BLaER1 (cell line): ENCODE measurements around the gene RASGRF1.
"Not testable (repeated sequence)": the region's sequence is repeated elsewhere in the genome, so short reads cannot be mapped to it uniquely, and the experiment has no call there.

Experiments used
- H3K27ac ChIP-seq: shearing (Covaris generic); formaldehyde crosslinking; 2 replicates; pipeline ENCODE4 v1.8.1; 2022
- H3K27me3 ChIP-seq: shearing (Covaris generic); formaldehyde crosslinking; 2 replicates; pipeline ENCODE4 v1.8.1; 2022
- H3K36me3 ChIP-seq: shearing (Covaris generic); formaldehyde crosslinking; 2 replicates; pipeline ENCODE4 v1.8.1; 2022
- H3K4me1 ChIP-seq: shearing (Covaris generic); formaldehyde crosslinking; 2 replicates; pipeline ENCODE4 v1.8.1; 2022
- H3K4me2 ChIP-seq: shearing (Covaris generic); formaldehyde crosslinking; 2 replicates; pipeline ENCODE4 v1.8.1; 2022
- H3K4me3 ChIP-seq: shearing (Covaris generic); formaldehyde crosslinking; 2 replicates; pipeline ENCODE4 v1.8.1; 2022
- H3K9ac ChIP-seq: shearing (Covaris generic); formaldehyde crosslinking; 2 replicates; pipeline ENCODE4 v1.8.1; 2022
- H3K9me3 ChIP-seq: shearing (Covaris generic); formaldehyde crosslinking; 2 replicates; pipeline ENCODE4 v1.8.1; 2022
- H4K20me1 ChIP-seq: shearing (Covaris generic); formaldehyde crosslinking; 2 replicates; pipeline ENCODE4 v1.8.1; 2022
- Cebpa-rat ChIP-seq: shearing (Covaris generic); IDR thresholded peaks from 2 replicates; pipeline ENCODE4 v1.8.1; 2022

Gene RASGRF1

DNA sequence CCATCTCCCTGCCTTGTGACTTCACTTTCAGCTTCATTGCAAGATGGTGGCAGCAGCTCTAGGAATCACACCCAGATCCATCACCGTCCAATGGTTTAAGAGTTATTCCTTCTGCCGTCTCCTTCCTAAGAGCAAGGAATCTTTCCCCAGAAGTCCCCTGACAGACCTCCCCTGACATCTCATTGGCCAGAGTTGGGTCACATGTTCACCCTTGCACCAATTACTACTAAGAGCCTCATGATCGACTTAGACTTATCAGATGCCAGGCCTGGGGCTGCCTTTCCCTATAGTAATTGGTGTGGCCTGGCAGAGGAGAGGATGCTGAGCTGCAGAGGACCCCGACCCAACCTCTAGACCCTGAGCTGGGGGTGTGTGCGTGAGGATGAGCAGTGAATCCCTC, 31.8 kb upstream of the RASGRF1 start:
- H3K27ac ChIP-seq = no peak overlapping the region
- no peaks in the 10 kb centered on the region for H3K9me3 ChIP-seq
- H4K20me1 ChIP-seq = no peaks in the 10 kb centered on the region
- H3K4me3 ChIP-seq = no peak overlapping the region
- H3K4me2 ChIP-seq = no peak overlapping the region
- no peak overlapping the region for H3K9ac ChIP-seq
- no peak for TF ChIP-seq Cebpa-rat
- no peaks in the 10 kb centered on the region for H3K27me3 ChIP-seq
- H3K4me1 ChIP-seq = no peaks in the 10 kb centered on the region
- no peaks in the 10 kb centered on the region for H3K36me3 ChIP-seq

DNA sequence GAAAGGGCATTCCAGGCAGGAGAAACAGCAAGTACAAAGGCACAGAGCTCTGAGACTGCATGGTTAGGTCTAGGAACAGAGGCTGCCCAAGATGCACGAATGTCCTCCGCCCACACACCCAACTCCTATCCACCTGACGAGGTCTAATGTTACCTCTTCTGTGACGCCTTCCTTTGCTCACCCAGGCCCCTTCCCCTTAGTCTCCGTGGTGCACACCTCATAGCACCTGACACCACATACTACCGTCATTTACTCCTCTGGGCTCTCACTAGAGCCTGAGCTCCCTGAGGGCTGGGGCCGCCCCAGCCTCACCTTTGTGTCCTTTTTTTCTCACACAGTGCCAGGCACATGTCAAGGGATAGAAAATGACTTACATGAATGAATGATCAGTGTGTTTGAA, 31.0 kb upstream of the RASGRF1 start:
- Histone ChIP-seq H3K4me3 (no peak overlapping the region), H3K36me3 (no peaks in the 10 kb centered on the region), H3K4me2 (no peak overlapping the region), H3K9me3 (no peaks in the 10 kb centered on the region), H3K27me3 (no peaks in the 10 kb centered on the region), H4K20me1 (no peaks in the 10 kb centered on the region), H3K4me1 (no peaks in the 10 kb centered on the region), H3K27ac (no peak overlapping the region), H3K9ac (no peak overlapping the region)
- no peak for TF ChIP-seq Cebpa-rat

DNA sequence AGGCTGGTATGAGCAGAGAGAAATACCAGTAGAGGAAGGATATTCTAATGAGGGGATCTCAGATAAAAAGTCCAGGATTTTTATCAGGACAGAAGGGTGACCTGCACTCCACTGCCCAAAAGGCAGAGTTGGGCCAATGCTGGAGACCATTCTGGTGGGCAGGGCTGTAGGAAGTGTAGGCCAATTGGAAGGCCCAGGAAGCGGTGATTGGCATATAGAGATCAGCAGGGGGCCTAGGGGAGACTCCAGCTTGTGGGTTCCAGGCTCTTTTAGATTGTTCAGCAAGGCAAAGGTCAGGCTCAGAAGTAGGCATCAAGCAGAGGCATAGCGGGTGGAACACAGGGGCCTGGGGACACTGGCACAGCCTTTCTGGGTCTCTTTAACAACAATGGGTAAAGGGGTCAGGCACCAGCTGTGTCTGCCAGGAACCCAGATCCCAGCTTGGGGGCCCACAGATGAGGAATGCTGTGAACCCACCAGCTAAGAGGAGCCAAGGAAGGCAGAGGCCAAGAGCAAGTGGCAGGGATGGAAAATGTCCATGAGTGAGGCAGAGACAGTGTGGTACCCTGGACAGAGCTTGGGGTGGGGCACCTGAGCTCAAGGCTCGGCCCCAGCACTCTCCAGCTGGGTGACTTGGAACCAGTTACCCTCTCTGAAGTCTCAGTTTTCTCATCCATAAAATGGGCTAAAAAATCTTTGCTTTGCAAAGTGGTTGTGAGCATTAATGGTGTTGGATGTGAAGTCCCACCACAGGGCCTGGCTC, 27.0 kb upstream of the RASGRF1 start:
- H3K9me3 ChIP-seq = peaks cover 5% of the 10 kb centered on the region; the same call in 1 of the 2 replicates
- H3K4me1 ChIP-seq = no peaks in the 10 kb centered on the region
- H3K27me3 ChIP-seq = no peaks in the 10 kb centered on the region
- H3K27ac ChIP-seq = no peak overlapping the region
- no peaks in the 10 kb centered on the region for H4K20me1 ChIP-seq
- no peak for TF ChIP-seq Cebpa-rat
- no peak overlapping the region for H3K4me2 ChIP-seq
- H3K9ac ChIP-seq = no peak overlapping the region
- no peak overlapping the region for H3K4me3 ChIP-seq
- H3K36me3 ChIP-seq = no peaks in the 10 kb centered on the region

DNA sequence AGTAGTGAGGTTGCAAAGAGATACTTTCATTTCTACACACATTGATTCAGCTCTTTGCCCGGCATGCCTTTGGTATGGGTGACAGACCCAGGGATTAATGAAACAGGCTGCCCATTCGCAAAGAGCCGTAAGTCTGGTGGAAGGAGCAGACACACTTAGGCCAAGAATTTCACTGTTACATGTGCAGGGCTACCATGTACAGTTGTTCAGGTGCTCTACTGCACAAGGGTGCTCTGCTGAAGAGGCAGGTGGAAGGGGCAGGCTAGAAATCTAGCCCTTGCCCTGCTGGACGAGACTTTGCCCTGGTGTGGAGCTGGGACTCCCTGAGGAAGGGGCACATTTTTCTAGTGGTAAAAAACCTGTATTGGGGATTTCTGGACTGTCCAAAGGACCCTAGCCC, 26.2 kb upstream of the RASGRF1 start:
- Histone ChIP-seq H3K4me1 (no peaks in the 10 kb centered on the region), H3K27me3 (no peaks in the 10 kb centered on the region), H3K9ac (no peak overlapping the region), H3K27ac (no peak overlapping the region), H3K36me3 (no peaks in the 10 kb centered on the region), H3K4me3 (no peak overlapping the region), H3K9me3 (peaks cover 5% of the 10 kb centered on the region; the same call in 1 of the 2 replicates), H3K4me2 (no peak overlapping the region), H4K20me1 (no peaks in the 10 kb centered on the region)
- TF ChIP-seq Cebpa-rat = no peak

DNA sequence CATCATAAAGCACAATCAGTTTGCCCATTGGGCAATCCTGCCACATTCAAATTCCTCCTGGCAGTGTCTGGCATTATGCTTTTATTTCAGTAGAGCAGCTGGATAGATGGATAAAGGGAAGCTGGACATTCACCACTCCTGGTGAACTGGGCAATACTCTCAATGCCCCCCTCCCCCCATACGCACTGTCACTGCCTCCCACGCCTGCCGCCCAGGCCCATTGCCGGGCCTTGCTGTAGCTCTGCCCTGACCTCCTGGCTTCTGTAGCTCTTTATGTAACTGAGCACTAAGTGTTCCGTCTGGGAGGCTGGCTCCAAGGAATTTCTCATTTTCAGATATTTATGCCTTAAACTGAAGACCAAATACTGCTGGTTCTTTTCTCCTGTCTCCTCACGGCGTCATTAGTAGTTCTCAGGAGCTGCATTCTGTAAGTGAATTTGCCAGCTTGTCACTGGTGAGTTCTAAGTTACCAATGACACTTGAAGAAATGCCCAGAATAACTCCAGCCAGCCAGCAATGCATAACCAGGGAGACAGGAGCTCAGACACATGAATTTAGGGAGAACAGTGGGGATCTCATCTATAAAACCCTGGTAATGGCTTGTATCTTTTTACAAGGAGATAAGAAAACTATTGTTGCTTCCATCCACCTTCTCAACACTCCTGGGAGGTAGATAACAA, 25.5 kb upstream of the RASGRF1 start:
- Histone ChIP-seq H3K4me2 (no peak overlapping the region), H3K36me3 (no peaks in the 10 kb centered on the region), H3K9ac (no peak overlapping the region)

DNA sequence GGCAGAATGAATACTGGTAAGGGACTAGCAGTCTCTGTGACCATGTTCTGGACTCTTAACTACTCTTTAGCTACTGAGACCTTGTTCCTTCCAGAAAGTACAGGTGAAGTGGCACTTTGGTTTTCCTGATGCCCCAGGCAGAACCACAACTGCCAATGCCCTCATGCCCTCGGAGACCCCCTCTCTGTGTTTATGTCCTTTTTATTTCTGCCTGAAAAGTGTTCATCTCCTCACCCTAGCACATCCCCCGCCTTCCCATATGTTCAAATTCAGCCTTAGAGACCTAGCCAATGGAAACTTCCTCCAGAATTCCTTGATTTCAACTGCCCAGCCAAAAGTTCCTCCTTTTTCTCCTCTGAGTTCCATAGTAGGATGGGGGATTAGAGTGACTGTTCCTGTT, 23.3 kb upstream of the RASGRF1 start:
- Histone ChIP-seq H3K9ac (no peak overlapping the region), H3K4me2 (no peak overlapping the region), H3K4me3 (no peak overlapping the region), H3K36me3 (no peaks in the 10 kb centered on the region), H4K20me1 (no peaks in the 10 kb centered on the region), H3K27me3 (no peaks in the 10 kb centered on the region), H3K4me1 (no peaks in the 10 kb centered on the region), H3K9me3 (peaks cover 5% of the 10 kb centered on the region; the same call in 1 of the 2 replicates), H3K27ac (no peak overlapping the region)
- TF ChIP-seq Cebpa-rat = no peak

More for the DNA sequence above, 25.5 kb upstream of the RASGRF1 start:
- Histone ChIP-seq H3K9me3 (peaks cover 5% of the 10 kb centered on the region; the same call in 1 of the 2 replicates), H3K27ac (no peak overlapping the region), H3K4me1 (no peaks in the 10 kb centered on the region), H3K4me3 (no peak overlapping the region), H3K27me3 (no peaks in the 10 kb centered on the region), H4K20me1 (no peaks in the 10 kb centered on the region)
- TF ChIP-seq Cebpa-rat = no peak

DNA sequence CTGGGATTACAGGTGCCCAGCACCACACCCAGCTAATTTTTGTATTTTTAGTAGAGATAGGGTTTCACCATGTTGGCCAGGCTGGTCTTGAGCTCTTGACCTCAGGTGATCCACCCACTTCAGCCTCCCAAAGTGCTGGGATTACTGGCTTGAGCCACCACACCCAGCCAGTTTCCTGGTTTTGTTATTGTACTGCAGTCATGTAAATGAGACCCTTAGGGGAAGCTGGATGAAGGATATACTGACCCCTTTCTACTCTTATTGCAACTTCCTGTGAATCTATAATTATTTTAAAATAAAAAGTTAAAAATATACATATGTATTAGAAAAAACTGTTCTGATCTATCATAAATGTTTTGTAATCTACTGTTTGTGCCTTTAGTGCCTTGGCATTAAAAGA, 20.8 kb upstream of the RASGRF1 start:
- H3K4me1 ChIP-seq = peaks cover 18% of the 10 kb centered on the region
- not testable (repeated sequence) for H3K9ac ChIP-seq, H3K27me3 ChIP-seq, H3K4me2 ChIP-seq, H4K20me1 ChIP-seq, H3K27ac ChIP-seq, H3K4me3 ChIP-seq, H3K36me3 ChIP-seq, H3K9me3 ChIP-seq

DNA sequence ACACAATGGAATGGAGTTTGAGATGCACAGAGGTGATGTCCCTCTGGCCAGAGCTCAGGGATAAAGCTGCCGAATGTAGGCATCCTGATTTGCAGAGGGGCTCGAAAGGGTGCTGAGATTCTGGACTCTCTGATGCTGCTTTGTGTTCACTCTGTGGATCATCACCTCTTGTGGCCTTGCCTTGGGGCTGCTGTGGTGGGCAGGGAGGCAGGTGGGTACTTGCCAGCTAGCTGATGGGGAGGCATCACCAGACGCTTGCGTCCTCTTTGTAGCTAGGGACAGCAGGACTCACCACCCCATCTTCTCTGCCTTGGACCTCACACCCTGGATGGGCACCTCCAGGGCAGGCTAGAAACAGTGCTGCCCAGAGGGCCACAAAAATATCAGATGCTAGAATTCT, 14.6 kb upstream of the RASGRF1 start:
- Histone ChIP-seq H3K4me2 (no peak overlapping the region), H3K4me1 (peaks cover 34% of the 10 kb centered on the region), H3K9me3 (peaks cover 23% of the 10 kb centered on the region), H3K27me3 (no peaks in the 10 kb centered on the region), H4K20me1 (no peaks in the 10 kb centered on the region), H3K27ac (no peak overlapping the region), H3K36me3 (no peaks in the 10 kb centered on the region), H3K4me3 (no peak overlapping the region), H3K9ac (no peak overlapping the region)
- no peak for TF ChIP-seq Cebpa-rat

DNA sequence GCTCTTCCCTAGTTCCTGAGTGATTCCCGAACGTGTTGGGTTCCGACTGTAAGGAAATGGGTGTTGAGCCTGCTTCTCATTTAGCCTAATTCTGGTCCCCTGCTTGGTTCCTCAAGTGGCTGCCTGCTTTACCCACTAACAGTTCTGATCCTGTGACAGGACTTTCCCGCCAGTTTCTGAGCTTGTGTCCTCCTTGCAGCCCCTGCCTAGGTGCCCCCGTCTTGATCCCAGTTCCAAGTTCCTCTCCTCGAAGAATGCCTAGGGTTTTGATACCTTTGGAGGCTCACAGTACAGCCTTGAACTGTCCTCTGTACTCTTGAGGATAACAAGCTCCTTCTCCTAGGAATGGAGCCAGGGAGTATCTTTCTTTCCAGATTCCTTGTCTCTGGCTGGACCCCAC, 12.0 kb upstream of the RASGRF1 start:
- no peaks in the 10 kb centered on the region for H3K36me3 ChIP-seq
- no peaks in the 10 kb centered on the region for H4K20me1 ChIP-seq
- no peak for TF ChIP-seq Cebpa-rat
- no peak overlapping the region for H3K9ac ChIP-seq
- H3K4me1 ChIP-seq = peaks cover 27% of the 10 kb centered on the region
- H3K4me2 ChIP-seq = no peak overlapping the region
- H3K27ac ChIP-seq = no peak overlapping the region
- H3K4me3 ChIP-seq = no peak overlapping the region
- no peaks in the 10 kb centered on the region for H3K27me3 ChIP-seq
- H3K9me3 ChIP-seq = peaks cover 23% of the 10 kb centered on the region

DNA sequence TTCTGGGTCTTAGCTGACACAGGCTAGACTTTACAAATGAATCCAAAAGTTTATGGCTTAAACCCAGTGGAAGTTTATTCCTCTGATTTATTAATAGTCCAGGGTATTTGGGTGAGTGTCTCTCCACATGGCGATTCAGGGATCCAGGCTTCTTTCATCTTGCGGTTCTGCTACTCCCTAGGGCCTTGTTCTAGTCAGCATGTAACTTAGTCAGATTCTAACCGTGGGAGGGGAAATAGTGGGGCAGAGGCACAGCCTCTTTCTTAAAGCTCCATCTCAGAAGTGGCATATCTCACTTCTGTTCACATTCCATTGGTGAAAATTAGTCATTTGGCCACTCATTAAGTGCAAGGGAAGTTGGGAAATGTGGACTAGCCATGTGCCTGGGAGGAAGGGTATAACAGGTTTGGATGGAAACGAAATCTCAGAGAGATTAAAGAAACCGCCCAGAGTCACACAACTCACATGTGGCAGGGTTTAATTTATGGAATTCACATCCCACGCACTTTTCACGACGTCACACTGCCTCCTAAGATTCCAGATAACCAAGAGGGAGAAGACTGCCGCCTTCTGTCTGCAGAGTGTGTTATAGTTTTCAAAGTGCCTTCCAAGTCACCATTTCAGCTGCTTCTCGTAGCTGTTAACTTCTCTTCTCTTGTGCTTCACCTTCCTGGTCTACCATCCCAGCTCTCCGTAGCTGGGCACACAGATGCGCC, 11.4 kb upstream of the RASGRF1 start:
- Histone ChIP-seq H3K4me2 (peak overlapping the region; percentile 17; the same call in 1 of the 2 replicates), H3K4me1 (peaks cover 22% of the 10 kb centered on the region), H3K27me3 (no peaks in the 10 kb centered on the region), H3K9me3 (peaks cover 23% of the 10 kb centered on the region), H4K20me1 (no peaks in the 10 kb centered on the region), H3K27ac (no peak overlapping the region), H3K9ac (no peak overlapping the region), H3K4me3 (no peak overlapping the region), H3K36me3 (no peaks in the 10 kb centered on the region)
- TF ChIP-seq Cebpa-rat = no peak
